Tibial nerve (tissue), 4 donors: Measurements from ENCODE around the gene PGAP3. TPM values are rescaled to one million over a fixed set of nuclear protein-coding genes. Genes with fewer than 3 reads are reported as not detected.

Source experiments
- DNase-seq, 2 donors: peaks; one replicate each; pipeline ENCODE4 v3.0.0-alpha.2; 2019; ENCODE audit warnings: low spot score in 2 of 2
- H3K27ac ChIP-seq, 4 donors: fragments of 200-600 bp; sonication (generic) in 3 of 4; one replicate each; pipeline ENCODE4 v1.5.1; 2017 to 2019; ENCODE audit warnings: mild to moderate bottlenecking in 1 of 4
- H3K27me3 ChIP-seq, 2 donors: fragments of 200-600 bp; sonication (generic) in 1 of 2; one replicate each; pipeline versions ENCODE4 v1.5.1 to v1.6.0; 2017 to 2019
- H3K36me3 ChIP-seq, 3 donors: fragments of 200-600 bp; sonication (generic); one replicate each; pipeline ENCODE4 v1.5.1; 2018 to 2019
- H3K4me1 ChIP-seq, 4 donors: fragments of 200-600 bp; sonication (generic) in 3 of 4; one replicate each; pipeline ENCODE4 v1.5.1; 2017 to 2019
- H3K4me3 ChIP-seq, 4 donors: fragments of 200-600 bp; sonication (generic) in 3 of 4; one replicate each; pipeline ENCODE4 v1.5.1; 2017 to 2019; ENCODE audit warnings: mild to moderate bottlenecking in 1 of 4, moderate library complexity in 1 of 4
- H3K9me3 ChIP-seq, 4 donors: fragments of 200-600 bp; sonication (generic) in 3 of 4; one replicate each; pipeline ENCODE4 v1.5.1; 2017 to 2019
- CTCF ChIP-seq, 5 experiments: fragments of 200-600 bp in 3 of 5; fragments of 450-650 bp in 2 of 5; sonication (generic) in 3 of 5; IDR thresholded peaks; one replicate each; pipeline ENCODE4 v1.5.1; 2016 to 2019; ENCODE audit warnings: antibody characterized with exemption in 5 of 5, mild to moderate bottlenecking in 3 of 5, moderate library complexity in 2 of 5
- EP300 ChIP-seq, 2 donors: sonication (generic); formaldehyde crosslinking; IDR thresholded peaks; one replicate each; pipeline ENCODE4 v1.6.1; 2017; ENCODE audit warnings: antibody characterized with exemption in 2 of 2, mild to moderate bottlenecking in 1 of 2
- POLR2A ChIP-seq, 2 donors: fragments of 450-650 bp; IDR thresholded peaks; one replicate each; pipeline ENCODE4 v1.6.1; 2017; ENCODE audit warnings: antibody characterized with exemption in 2 of 2, mild to moderate bottlenecking in 2 of 2, moderate library complexity in 2 of 2
- WGBS, 2 donors: methylation state at CpG; one replicate each; pipeline ENCODE4 v1.1.5; 2018; 5-methylcytosine and 5-hydroxymethylcytosine counted together
- total RNA-seq, 4 donors: library from RNA; depleted of rRNA; stranded (reverse); fragments of >200 nt; gene quantifications; one replicate each; pipeline ENCODE4 v1.1.0, GENCODE V29; 2016

Gene PGAP3
- total RNA-seq, 4 donors from 2014 or later: 10.9 to 16.5 (median 15.1) TPM

- Histone ChIP-seq H3K36me3 (peaks cover 0 to 76% (median 19%) of the 10 kb centered on the region in 3 donors), H3K27me3 (no peaks in the 10 kb centered on the region), H3K27ac (peak overlapping the region in 2 of 4 donors; percentile 85 to 86), H3K9me3 (no peaks in the 10 kb centered on the region), H3K4me1 (peaks cover 0 to 79% (median 36%) of the 10 kb centered on the region in 4 donors), H3K4me3 (no peak overlapping the region)
- DNase-seq: no peak
- 94 to 95% methylated on average over 11 of the region's 11 CpGs for WGBS, 2 donors
- no peak for TF ChIP-seq CTCF (IDR thresholded peaks at IDR 0.05)
- TF ChIP-seq POLR2A (IDR thresholded peaks at IDR 0.05): no peak
- no peak for TF ChIP-seq EP300 (IDR thresholded peaks at IDR 0.05)
Observed at GRCh38 chr17:39658346-39658745, 29.5 kb downstream of the PGAP3 start.

- no peak for DNase-seq
- Histone ChIP-seq H3K36me3 (peaks cover 0 to 46% (median 10%) of the 10 kb centered on the region in 3 donors), H3K27ac (peak overlapping the region in 2 of 4 donors; percentile 93 to 94), H3K27me3 (no peaks in the 10 kb centered on the region), H3K4me3 (peak overlapping the region in 1 of 4 donors; percentile 5), H3K9me3 (no peaks in the 10 kb centered on the region), H3K4me1 (peaks cover 0 to 70% (median 37%) of the 10 kb centered on the region in 4 donors)
- 72 to 73% methylated on average over 2 of the region's 2 CpGs for WGBS, 2 donors
- TF ChIP-seq CTCF (IDR thresholded peaks at IDR 0.05) (no peak), EP300 (IDR thresholded peaks at IDR 0.05) (no peak), POLR2A (IDR thresholded peaks at IDR 0.05) (no peak)
Observed at GRCh38 chr17:39655105-39655504, 32.8 kb downstream of the PGAP3 start.

- Histone ChIP-seq H3K4me3 (peak overlapping the region; percentile 5 to 40 (median 18)), H3K9me3 (no peaks in the 10 kb centered on the region), H3K36me3 (peaks cover 0 to 34% (median 10%) of the 10 kb centered on the region in 3 donors), H3K27ac (peak overlapping the region; percentile 80 to 94 (median 88)), H3K4me1 (peaks cover 0 to 57% (median 24%) of the 10 kb centered on the region in 4 donors), H3K27me3 (no peaks in the 10 kb centered on the region)
- DNase-seq: peak; percentile 59 to 60
- TF ChIP-seq POLR2A (IDR thresholded peaks at IDR 0.05): no peak
- peak; percentile 72 to 88 (median 73) for TF ChIP-seq CTCF (IDR thresholded peaks at IDR 0.05)
- WGBS, 2 donors: 53 to 54% methylated on average over 14 of the region's 14 CpGs
Observed at GRCh38 chr17:39653662-39654331, 34.1 kb downstream of the PGAP3 start.

GRCh38 chr17:39653316-39653661 is 34.6 kb downstream of the PGAP3 start:
- Histone ChIP-seq H3K27me3 (no peaks in the 10 kb centered on the region), H3K27ac (peak overlapping the region; percentile 80 to 94 (median 88)), H3K36me3 (peaks cover 0 to 29% (median 7%) of the 10 kb centered on the region in 3 donors), H3K4me3 (peak overlapping the region; percentile 5 to 40 (median 18)), H3K9me3 (no peaks in the 10 kb centered on the region), H3K4me1 (peaks cover 0 to 53% (median 22%) of the 10 kb centered on the region in 4 donors)
- WGBS, 2 donors: 54 to 77% methylated on average over 12 of the region's 12 CpGs
- no peak for DNase-seq
- TF ChIP-seq POLR2A (IDR thresholded peaks at IDR 0.05): no peak
- no peak for TF ChIP-seq CTCF (IDR thresholded peaks at IDR 0.05)
- TF ChIP-seq EP300 (IDR thresholded peaks at IDR 0.05): no peak

GRCh38 chr17:39652587-39653315 is 35.1 kb downstream of the PGAP3 start:
- TF ChIP-seq POLR2A (IDR thresholded peaks at IDR 0.05) (peak in 1 of 2 donors; percentile 62), EP300 (IDR thresholded peaks at IDR 0.05) (peak in 1 of 2 donors; percentile 79), CTCF (IDR thresholded peaks at IDR 0.05) (no peak)
- no peak for DNase-seq
- Histone ChIP-seq H3K27ac (peak overlapping the region; percentile 80 to 94 (median 88)), H3K9me3 (no peaks in the 10 kb centered on the region), H3K4me3 (peak overlapping the region in 3 of 4 donors; percentile 5 to 40 (median 11)), H3K4me1 (peaks cover 0 to 52% (median 22%) of the 10 kb centered on the region in 4 donors), H3K36me3 (peaks cover 0 to 24% (median 3%) of the 10 kb centered on the region in 3 donors), H3K27me3 (no peaks in the 10 kb centered on the region)
- WGBS, 2 donors: 45% methylated on average over 7 of the region's 7 CpGs
